DOHH2 (cell line): ENCODE data around the gene BTLA.
A peak's percentile ranks its signal among the peaks of the same experiment; 100 is the strongest.
"Not testable (repeated sequence)": the region's sequence is repeated elsewhere in the genome, so short reads cannot be mapped to it uniquely, and the experiment has no call there.

Experiments
- H3F3A ChIP-seq: fragments of 200-600 bp; sonication (generic), shearing (Covaris generic); 2 replicates; pipeline ENCODE4 v1.6.0; 2016; ENCODE audit warnings: antibody characterized with exemption, mild to moderate bottlenecking; ENCODE audit not compliant: control insufficient read depth, insufficient read depth
- H3K27ac ChIP-seq: fragments of 200-600 bp; sonication (generic); 2 replicates; pipeline ENCODE4 v1.5.1; 2014; ENCODE audit warnings: low read depth, mild to moderate bottlenecking, low read length, moderate library complexity
- H3K27me3 ChIP-seq: fragments of 200-600 bp; sonication (generic); 2 replicates; pipeline ENCODE4 v1.6.1; 2014; ENCODE audit warnings: mild to moderate bottlenecking, low read length, mixed read lengths; ENCODE audit not compliant: control insufficient read depth
- H3K36me3 ChIP-seq: fragments of 200-600 bp; sonication (generic); 2 replicates; pipeline ENCODE4 v1.6.1; 2014; ENCODE audit warnings: mild to moderate bottlenecking, low read length, moderate library complexity, mixed read lengths; ENCODE audit not compliant: control insufficient read depth
- H3K4me1 ChIP-seq: fragments of 200-600 bp; sonication (generic); 2 replicates; pipeline ENCODE4 v1.6.1; 2014; ENCODE audit warnings: mild to moderate bottlenecking, low read length, mixed read lengths; ENCODE audit not compliant: control insufficient read depth
- H3K4me2 ChIP-seq: fragments of 200-600 bp; sonication (generic); 2 replicates; pipeline ENCODE4 v1.6.0; 2014; ENCODE audit warnings: mild to moderate bottlenecking, low read length, moderate library complexity
- H3K4me3 ChIP-seq: fragments of 200-600 bp; sonication (generic); 2 replicates; pipeline ENCODE4 v1.5.1; 2014; ENCODE audit warnings: mild to moderate bottlenecking, low read length, mixed read lengths
- H3K79me2 ChIP-seq: fragments of 200-600 bp; sonication (generic); 2 replicates; pipeline ENCODE4 v1.6.1; 2014; ENCODE audit warnings: mild to moderate bottlenecking, low read length, mixed read lengths; ENCODE audit not compliant: control insufficient read depth
- H3K9me2 ChIP-seq: fragments of 200-600 bp; sonication (generic); replicated peaks from 2 replicates; pipeline ENCODE4 v1.6.1; 2014; ENCODE audit warnings: mild to moderate bottlenecking, low read length, mixed read lengths; ENCODE audit not compliant: control insufficient read depth
- H3K9me3 ChIP-seq: fragments of 200-600 bp; sonication (generic); 2 replicates; pipeline ENCODE4 v1.6.1; 2014; ENCODE audit warnings: antibody characterized with exemption, low read length, mixed read lengths; ENCODE audit not compliant: control insufficient read depth, insufficient read depth
- H4K20me1 ChIP-seq: fragments of 200-600 bp; sonication (generic); 2 replicates; pipeline ENCODE4 v1.6.0; 2014; ENCODE audit warnings: low read depth, mild to moderate bottlenecking, antibody characterized with exemption, low read length, moderate library complexity; ENCODE audit not compliant: control insufficient read depth, insufficient read depth
- EZH2phosphoT487 ChIP-seq: fragments of 200-600 bp; sonication (generic); IDR thresholded peaks from 2 replicates; pipeline ENCODE4 v1.6.1; 2017; ENCODE audit warnings: borderline replicate concordance, mild to moderate bottlenecking, antibody characterized with exemption, low read length, moderate library complexity, mixed read lengths
- TF ChIP-seq, protein P1 (sequence below): fragments of 200-600 bp; sonication (generic); IDR thresholded peaks from one replicate; pipeline ENCODE4 v1.5.1; 2014; ENCODE audit warnings: antibody characterized with exemption, mild to moderate bottlenecking, low read depth, low read length; ENCODE audit not compliant: poor library complexity, severe bottlenecking

Gene BTLA

DNA sequence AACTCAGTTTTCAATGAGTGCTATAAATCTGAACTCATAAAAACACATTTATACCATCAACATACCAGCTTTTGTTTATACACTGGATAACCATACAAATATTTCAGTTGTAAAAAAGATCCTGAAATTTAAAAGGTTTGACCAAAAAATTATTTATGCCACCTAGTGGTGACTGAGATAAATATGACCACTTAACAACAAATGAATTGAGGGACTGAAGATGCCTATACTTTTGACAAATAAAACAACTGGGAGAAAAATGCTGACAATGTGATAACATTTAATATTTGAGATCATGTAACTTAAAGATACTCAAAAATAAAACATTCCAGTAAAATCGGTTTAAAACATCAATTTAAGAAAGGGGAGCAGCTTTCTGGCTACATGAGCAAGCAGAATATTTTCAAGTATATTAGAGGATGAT lies 32.1 kb upstream of the BTLA start:
- Histone ChIP-seq H3K79me2 (no peaks in the 10 kb centered on the region), H3K36me3 (peaks cover 85% of the 10 kb centered on the region), H3K4me1 (no peaks in the 10 kb centered on the region), H3K27me3 (no peaks in the 10 kb centered on the region), H4K20me1 (no peaks in the 10 kb centered on the region), H3K9me3 (no peaks in the 10 kb centered on the region), H3K4me3 (no peak overlapping the region), H3F3A (peaks cover 27% of the 10 kb centered on the region), H3K9me2 (no peaks in the 10 kb centered on the region), H3K4me2 (no peak overlapping the region), H3K27ac (no peak overlapping the region)
- TF ChIP-seq EZH2phosphoT487, result no peak
- TF ChIP-seq, protein P1, sequence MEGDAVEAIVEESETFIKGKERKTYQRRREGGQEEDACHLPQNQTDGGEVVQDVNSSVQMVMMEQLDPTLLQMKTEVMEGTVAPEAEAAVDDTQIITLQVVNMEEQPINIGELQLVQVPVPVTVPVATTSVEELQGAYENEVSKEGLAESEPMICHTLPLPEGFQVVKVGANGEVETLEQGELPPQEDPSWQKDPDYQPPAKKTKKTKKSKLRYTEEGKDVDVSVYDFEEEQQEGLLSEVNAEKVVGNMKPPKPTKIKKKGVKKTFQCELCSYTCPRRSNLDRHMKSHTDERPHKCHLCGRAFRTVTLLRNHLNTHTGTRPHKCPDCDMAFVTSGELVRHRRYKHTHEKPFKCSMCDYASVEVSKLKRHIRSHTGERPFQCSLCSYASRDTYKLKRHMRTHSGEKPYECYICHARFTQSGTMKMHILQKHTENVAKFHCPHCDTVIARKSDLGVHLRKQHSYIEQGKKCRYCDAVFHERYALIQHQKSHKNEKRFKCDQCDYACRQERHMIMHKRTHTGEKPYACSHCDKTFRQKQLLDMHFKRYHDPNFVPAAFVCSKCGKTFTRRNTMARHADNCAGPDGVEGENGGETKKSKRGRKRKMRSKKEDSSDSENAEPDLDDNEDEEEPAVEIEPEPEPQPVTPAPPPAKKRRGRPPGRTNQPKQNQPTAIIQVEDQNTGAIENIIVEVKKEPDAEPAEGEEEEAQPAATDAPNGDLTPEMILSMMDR, result peak; percentile 69

DNA sequence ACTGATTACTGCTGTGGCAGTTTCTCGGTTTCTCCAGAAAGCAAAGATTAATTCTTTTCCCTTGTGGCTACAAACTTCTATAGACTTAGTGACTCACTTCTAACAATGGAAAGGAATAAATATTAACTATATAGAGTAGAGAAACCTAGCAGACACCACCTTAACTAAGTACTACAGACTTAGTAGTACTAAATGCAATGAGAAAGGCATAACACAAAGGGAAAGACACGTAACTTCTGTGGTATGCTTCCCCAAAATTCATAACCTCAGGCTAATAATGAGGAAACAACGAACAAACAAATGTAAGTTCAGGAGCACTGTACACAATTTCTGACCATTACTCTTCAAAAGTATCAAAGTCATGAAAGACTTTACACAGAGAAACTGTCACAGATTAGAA lies 31.3 kb upstream of the BTLA start:
- Histone ChIP-seq H3K79me2 (no peaks in the 10 kb centered on the region), H3K9me2 (no peaks in the 10 kb centered on the region), H3K4me1 (no peaks in the 10 kb centered on the region), H3K9me3 (no peaks in the 10 kb centered on the region), H3K4me3 (no peak overlapping the region), H3K4me2 (no peak overlapping the region), H3K27ac (no peak overlapping the region), H3K27me3 (no peaks in the 10 kb centered on the region), H3K36me3 (peaks cover 77% of the 10 kb centered on the region), H4K20me1 (no peaks in the 10 kb centered on the region), H3F3A (peaks cover 23% of the 10 kb centered on the region)
- TF ChIP-seq, protein P1, result no peak
- TF ChIP-seq EZH2phosphoT487, result no peak

DNA sequence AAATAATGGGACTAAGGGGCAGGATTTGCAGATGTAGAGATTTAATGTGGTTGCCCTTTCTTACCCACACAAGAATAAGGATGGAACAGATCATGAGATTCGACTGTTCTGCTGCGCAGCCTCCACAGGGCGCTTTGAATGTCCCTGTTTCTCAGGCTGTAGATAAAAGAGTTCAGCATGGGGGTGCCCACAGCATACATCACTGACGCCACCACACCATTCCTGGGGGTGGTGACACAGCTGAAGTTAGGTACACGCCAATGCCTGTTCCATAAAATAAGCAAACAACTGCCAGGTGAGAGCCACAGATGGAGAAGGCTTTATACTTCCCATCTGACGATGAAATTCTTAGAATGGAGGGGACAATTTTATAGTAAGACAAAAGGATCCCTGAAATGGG lies 24.9 kb upstream of the BTLA start:
- H3K9me3 ChIP-seq, H3F3A ChIP-seq, H3K4me2 ChIP-seq, H3K9me2 ChIP-seq, H3K4me1 ChIP-seq, H3K4me3 ChIP-seq, H3K27ac ChIP-seq, H3K79me2 ChIP-seq, H4K20me1 ChIP-seq, H3K27me3 ChIP-seq: not testable (repeated sequence)
- peaks cover 19% of the 10 kb centered on the region for H3K36me3 ChIP-seq

DNA sequence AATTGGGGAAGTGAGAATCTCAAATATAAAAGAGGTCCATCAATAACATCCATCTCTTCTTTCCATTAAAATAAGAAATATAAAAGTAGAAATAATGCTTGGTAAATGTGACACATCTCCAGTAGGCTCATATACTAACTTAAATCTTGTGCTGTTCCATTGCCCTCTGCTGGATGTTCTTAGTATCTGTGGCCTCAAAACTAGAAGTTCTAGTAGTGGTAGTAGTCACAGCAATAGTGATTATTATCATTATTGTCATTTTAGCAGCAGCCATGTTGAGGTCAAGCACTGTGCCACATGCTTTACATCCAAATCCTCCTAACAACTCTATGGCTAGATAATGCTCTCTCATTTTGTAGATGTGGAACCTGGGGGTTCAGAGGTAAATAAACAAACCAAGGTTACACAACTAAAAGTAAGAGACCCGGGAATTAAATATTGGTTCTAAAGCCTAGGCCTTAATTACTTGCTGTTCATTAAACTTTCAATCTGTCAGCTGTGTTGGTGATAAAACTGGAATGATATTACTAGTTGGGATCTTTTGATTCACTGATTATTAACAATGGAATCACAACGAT lies 20.2 kb upstream of the BTLA start:
- Histone ChIP-seq H3K36me3 (no peaks in the 10 kb centered on the region), H3K27ac (peak overlapping the region; percentile 21; the same call in 1 of the 2 replicates), H3K27me3 (no peaks in the 10 kb centered on the region), H3F3A (peaks cover 5% of the 10 kb centered on the region; the same call in 1 of the 2 replicates), H4K20me1 (no peaks in the 10 kb centered on the region), H3K4me2 (no peak overlapping the region), H3K9me2 (no peaks in the 10 kb centered on the region), H3K4me3 (no peak overlapping the region), H3K4me1 (peaks cover 23% of the 10 kb centered on the region), H3K9me3 (no peaks in the 10 kb centered on the region), H3K79me2 (no peaks in the 10 kb centered on the region)
- TF ChIP-seq, protein P1, result peak; percentile 74
- no peak for TF ChIP-seq EZH2phosphoT487

DNA sequence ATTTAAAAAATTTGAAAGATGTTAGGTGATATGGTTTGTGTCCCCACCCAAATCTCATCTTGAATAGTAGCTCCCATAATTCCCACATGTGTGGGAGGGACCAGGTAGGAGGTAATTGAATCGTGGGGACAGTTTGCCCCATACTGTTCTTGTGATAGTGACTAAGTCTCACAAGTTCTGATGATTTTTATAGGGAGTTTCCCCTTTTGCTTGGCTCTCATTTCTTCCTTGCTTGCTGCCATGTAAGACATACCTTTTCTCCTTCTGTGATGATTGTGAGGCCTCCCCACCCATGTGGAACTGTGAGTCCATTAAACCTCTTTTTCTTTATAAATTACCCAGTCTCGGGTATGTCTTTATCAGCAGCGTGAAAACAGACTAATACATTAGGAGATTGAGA lies 19.7 kb upstream of the BTLA start:
- H4K20me1 ChIP-seq, H3K9me3 ChIP-seq, H3K36me3 ChIP-seq, H3K9me2 ChIP-seq, H3K4me3 ChIP-seq, H3K27me3 ChIP-seq, H3K79me2 ChIP-seq, H3F3A ChIP-seq, H3K4me2 ChIP-seq: not testable (repeated sequence)
- Histone ChIP-seq H3K4me1 (peaks cover 28% of the 10 kb centered on the region), H3K27ac (peak overlapping the region; percentile 21; the same call in 1 of the 2 replicates)
